Activated CD8-positive, alpha-beta memory T cell treated with anti-CD3 and anti-CD28 coated beads, Interleukin-2, amount 10 ng/mL, durations not matched to agents 7 days and 5 days (primary cell): ENCODE data around the gene DPYSL3. TPM values are rescaled to one million over a fixed set of nuclear protein-coding genes. Genes with fewer than 3 reads are reported as not detected.
A peak's percentile ranks its signal among the peaks of the same experiment; 100 is the strongest.

ENCODE experiments used
- ATAC-seq: fragments of 150-1000 bp; cut with Tn5 transposase; one replicate; pipeline ENCODE4 v1.10.0; 2021; ENCODE audit warnings: moderate library complexity
- CTCF ChIA-PET: fragments of 350-600 bp; sonication (Branson Sonifier 250); formaldehyde crosslinking; loops from one replicate; lab custom pipeline; 2021; ENCODE audit warnings: antibody characterized with exemption; lab: Charles Lee
- DNase-seq: peaks from one replicate; pipeline ENCODE4 v3.0.0-alpha.2; 2020
- H3K27ac Mint-ChIP-seq: one replicate; pipeline ENCODE4 v1.8.0; 2021; ENCODE audit warnings: mild to moderate bottlenecking, mixed read lengths
- H3K27me3 Mint-ChIP-seq: one replicate; pipeline ENCODE4 v1.8.0; 2021; ENCODE audit warnings: mixed read lengths
- H3K36me3 Mint-ChIP-seq: one replicate; pipeline ENCODE4 v1.8.0; 2021; ENCODE audit warnings: mild to moderate bottlenecking, mixed read lengths
- H3K4me1 Mint-ChIP-seq: one replicate; pipeline ENCODE4 v1.8.0; 2021; ENCODE audit warnings: mixed read lengths
- H3K4me3 Mint-ChIP-seq: one replicate; pipeline ENCODE4 v1.8.0; 2021; ENCODE audit warnings: mild to moderate bottlenecking, moderate library complexity, mixed read lengths
- H3K9me3 Mint-ChIP-seq: one replicate; pipeline ENCODE4 v1.8.0; 2022; ENCODE audit warnings: low read depth, mixed read lengths
- total RNA-seq, 2 experiments: library from RNA; stranded (reverse); gene quantifications; one replicate each; pipeline ENCODE4 v1.2.3, GENCODE V29; 2021

DPYSL3 gene
- total RNA-seq, 2 experiments from 2014 or later, result 0.30 TPM; not detected in 1

DNA sequence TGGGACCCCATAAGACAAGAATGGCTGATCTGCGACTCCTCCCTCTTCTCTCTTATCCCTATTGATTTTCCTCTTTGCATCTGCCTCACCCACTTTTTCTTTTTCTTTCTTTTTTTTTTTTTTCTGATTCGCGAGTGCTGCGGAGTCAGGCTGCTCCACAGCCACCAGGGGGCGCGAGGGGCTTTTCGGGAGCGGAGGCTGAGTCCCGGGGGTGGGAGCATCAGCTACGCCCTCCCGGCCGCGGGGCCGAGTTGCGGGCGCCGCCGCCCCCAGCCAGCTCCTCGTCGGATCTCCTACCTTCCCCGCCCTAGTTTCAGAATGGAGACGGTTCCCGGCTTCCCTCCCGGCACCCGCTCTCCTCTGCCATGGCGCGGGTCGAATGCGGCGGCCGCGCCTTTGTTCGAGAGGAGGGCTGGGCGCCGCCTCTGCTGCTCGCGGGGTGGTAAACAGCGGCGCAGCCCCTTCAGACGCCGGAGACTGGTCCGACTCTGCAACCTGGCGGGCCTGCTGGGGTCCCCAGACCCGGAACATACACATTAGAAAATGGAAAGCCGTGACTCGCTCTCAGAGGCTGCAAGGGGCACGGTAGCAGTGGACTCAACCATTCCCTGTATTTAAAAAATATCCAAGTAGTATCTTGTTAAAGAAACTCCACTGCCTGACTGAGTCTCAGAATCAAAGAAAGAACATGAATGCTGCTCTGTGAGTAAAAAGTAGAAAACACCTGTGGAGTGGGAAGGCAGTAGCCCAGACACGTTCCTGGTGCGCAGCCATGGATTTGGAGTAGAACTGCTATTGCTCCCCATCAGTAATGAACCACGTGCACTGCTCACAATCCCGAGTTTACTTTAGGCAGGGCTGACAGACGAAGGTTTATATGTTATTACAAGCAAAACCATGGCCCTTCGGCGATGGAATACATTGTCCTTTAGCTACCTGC lies 55.7 kb downstream of the DPYSL3 start:
- peak; percentile 91 for ATAC-seq

DNA sequence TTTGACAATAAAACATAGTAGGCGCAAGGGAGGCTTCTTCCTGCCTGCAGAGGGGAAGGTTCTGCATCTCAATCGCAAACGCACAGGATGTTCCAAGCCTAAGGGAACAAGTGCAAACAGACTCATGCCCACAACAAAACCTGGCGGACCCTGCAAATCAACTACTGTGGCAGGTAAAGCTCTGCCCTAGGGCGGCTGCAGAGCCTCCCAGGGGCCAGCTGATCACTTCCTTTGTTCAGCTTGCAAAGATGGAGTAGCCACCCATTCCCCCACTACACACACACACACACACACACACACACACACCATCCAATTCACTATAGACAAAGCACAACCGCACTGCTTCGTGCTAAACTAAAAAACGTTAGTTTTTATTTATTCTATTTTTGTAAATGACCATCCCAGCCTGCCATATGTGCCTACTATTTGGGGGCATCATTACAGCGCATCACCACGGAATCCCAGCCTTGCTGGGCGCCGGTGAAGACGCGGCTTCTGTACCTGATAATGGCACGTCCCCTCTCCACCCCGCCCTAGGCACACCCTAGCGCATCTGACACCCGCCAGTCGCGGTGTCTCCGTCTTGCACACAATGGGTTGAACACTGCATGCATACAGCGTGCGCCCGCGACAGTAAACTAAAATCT lies 57.6 kb downstream of the DPYSL3 start:
- no peak for DNase-seq
- Mint-ChIP-seq H3K4me3 (peak overlapping the region; percentile 26), H3K36me3 (no peaks in the 10 kb centered on the region), H3K27ac (no peak overlapping the region), H3K4me1 (peaks cover 13% of the 10 kb centered on the region), H3K27me3 (peaks cover 70% of the 10 kb centered on the region), H3K9me3 (no peaks in the 10 kb centered on the region)
- ATAC-seq, result no peak
- CTCF ChIA-PET, result no interaction called here

More for the DNA sequence above, 55.7 kb downstream of the DPYSL3 start:
- Mint-ChIP-seq H3K9me3 (no peaks in the 10 kb centered on the region), H3K27me3 (peaks cover 59% of the 10 kb centered on the region), H3K4me1 (peaks cover 13% of the 10 kb centered on the region), H3K4me3 (peak overlapping the region; percentile 71), H3K36me3 (no peaks in the 10 kb centered on the region), H3K27ac (no peak overlapping the region)
- CTCF ChIA-PET, result interaction anchor here (0.7 to 1.3 kb wide), 7 partner anchors 11 to 369 kb away, joined by 3 to 5 read pairs (median 3); no protein-coding TSS in a partner anchor
- peak; percentile 73 for DNase-seq

DNA sequence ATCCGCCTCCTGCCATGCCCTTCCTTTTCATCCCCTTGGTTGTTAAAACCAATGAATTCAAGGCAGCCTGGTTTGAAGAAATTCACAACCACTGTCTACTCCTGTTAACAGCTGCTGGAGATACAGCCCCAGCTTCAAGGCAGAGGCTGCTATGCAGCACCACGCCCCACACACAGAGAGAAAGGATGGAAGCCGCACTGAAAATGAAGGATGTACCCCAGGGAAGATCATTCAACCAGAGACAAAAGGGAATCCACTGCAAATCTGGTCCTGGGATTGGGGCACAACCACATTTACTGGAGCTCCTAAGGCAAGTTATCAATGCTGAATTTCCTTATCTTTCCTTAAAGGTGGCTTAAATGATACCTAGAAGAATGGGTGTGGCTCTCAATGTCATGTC lies 58.7 kb downstream of the DPYSL3 start:
- H3K36me3 Mint-ChIP-seq, result no peaks in the 10 kb centered on the region
- no peak overlapping the region for H3K27ac Mint-ChIP-seq
- H3K4me1 Mint-ChIP-seq, result peaks cover 13% of the 10 kb centered on the region
- no peak overlapping the region for H3K4me3 Mint-ChIP-seq
- ATAC-seq (no peak), DNase-seq (no peak)
- peaks cover 67% of the 10 kb centered on the region for H3K27me3 Mint-ChIP-seq
- CTCF ChIA-PET, result no interaction called here
- H3K9me3 Mint-ChIP-seq, result no peaks in the 10 kb centered on the region

DNA sequence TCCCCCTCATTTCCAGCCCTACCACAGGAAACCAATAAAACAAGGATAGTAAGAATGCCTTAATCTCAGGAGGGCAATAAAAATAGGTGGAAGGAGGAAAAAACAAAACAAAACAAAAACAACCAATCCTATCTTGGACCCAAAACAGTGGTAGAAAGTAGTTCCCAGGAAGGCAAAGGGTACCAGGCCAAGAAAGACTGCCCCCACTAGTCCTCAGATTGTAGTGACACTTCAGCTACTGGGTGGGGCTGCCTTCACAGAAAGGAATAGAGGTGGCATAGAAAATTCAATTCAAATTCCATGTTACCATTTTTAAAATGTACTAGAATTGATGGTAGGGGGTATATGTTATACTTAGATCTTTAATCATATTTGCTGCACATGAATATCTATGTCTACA lies 59.3 kb downstream of the DPYSL3 start:
- H3K9me3 Mint-ChIP-seq, result no peaks in the 10 kb centered on the region
- no peaks in the 10 kb centered on the region for H3K36me3 Mint-ChIP-seq
- H3K4me1 Mint-ChIP-seq, result peaks cover 13% of the 10 kb centered on the region
- H3K27me3 Mint-ChIP-seq, result peaks cover 61% of the 10 kb centered on the region
- DNase-seq (no peak), ATAC-seq (no peak)
- CTCF ChIA-PET, result no interaction called here
- H3K4me3 Mint-ChIP-seq, result no peak overlapping the region
- H3K27ac Mint-ChIP-seq, result no peak overlapping the region

DNA sequence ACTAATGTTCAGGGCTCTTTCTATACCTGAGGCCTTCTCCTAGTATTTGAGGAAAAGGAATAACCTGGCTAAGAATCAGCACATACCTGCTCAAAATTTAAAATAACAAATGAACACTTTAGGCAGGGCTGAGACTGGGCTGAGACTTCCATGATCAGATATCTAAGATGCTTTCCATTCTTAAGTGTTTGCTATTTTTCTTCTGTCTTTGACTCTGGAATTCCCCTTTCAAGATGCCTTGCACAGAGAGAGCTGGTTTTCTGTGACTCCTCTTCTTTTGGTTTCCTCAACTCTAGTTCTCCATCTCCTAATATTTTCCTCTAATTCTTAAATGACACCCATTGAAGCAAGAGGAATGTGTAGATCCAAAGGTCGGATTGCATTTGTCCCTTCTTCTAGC lies 61.1 kb downstream of the DPYSL3 start:
- Mint-ChIP-seq H3K27ac (no peak overlapping the region), H3K36me3 (no peaks in the 10 kb centered on the region)
- no peak for ATAC-seq

DNA sequence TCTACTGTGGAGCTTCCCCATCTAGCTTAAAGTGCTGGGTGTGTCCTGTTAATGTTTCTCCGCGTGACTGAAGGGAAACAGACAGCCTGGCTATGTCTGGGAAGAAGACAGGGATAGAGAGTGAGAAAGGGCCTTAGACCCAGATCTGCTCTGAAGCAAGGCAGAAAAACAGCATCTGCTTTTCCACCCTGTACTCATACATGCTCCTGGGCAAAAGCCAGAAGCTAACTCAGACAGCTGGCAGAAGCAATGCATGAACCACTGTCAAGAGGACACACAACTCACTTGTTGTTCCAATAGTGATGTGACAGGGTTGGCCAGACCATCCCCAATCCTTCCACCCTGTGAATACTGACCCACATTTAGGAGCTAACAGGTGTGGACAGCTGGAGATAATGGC lies 63.3 kb downstream of the DPYSL3 start:
- Mint-ChIP-seq H3K4me3 (no peak overlapping the region), H3K36me3 (no peaks in the 10 kb centered on the region), H3K27me3 (peaks cover 30% of the 10 kb centered on the region), H3K9me3 (no peaks in the 10 kb centered on the region), H3K4me1 (no peaks in the 10 kb centered on the region), H3K27ac (no peak overlapping the region)
- CTCF ChIA-PET, result no interaction called here
- ATAC-seq, result no peak
- no peak for DNase-seq

More for the DNA sequence above, 61.1 kb downstream of the DPYSL3 start:
- peaks cover 47% of the 10 kb centered on the region for H3K27me3 Mint-ChIP-seq
- H3K4me1 Mint-ChIP-seq, result peaks cover 6% of the 10 kb centered on the region
- DNase-seq, result no peak
- H3K9me3 Mint-ChIP-seq, result no peaks in the 10 kb centered on the region
- no peak overlapping the region for H3K4me3 Mint-ChIP-seq
- CTCF ChIA-PET, result interaction anchor here (0.8 kb wide), 1 partner anchor 724 kb away, joined by 3 read pairs; no protein-coding TSS in a partner anchor

DNA sequence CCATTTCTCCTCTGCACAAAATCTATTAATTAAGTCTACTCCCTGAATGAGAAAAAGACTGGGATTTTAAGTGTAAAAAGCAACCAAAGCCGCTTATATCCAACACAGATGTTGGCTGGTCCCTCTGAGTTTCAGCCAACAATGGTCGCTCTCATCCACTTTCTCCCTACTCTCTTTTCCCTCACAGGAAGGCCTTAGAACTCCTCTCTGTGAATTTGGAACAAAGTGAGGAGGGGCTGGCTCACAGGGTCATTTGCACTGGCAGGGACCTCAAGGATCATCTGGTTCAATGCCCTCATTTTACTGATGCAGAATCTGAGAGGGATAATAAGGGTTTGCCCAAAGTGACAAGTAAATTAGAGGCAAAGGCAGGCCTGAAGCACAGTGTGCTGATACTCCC lies 64.0 kb downstream of the DPYSL3 start:
- H3K4me3 Mint-ChIP-seq, result no peak overlapping the region
- DNase-seq, result no peak
- no peak for ATAC-seq
- CTCF ChIA-PET, result no interaction called here
- H3K4me1 Mint-ChIP-seq, result no peaks in the 10 kb centered on the region
- H3K27ac Mint-ChIP-seq, result no peak overlapping the region
- H3K27me3 Mint-ChIP-seq, result peaks cover 25% of the 10 kb centered on the region
- no peaks in the 10 kb centered on the region for H3K36me3 Mint-ChIP-seq
- no peaks in the 10 kb centered on the region for H3K9me3 Mint-ChIP-seq

DNA sequence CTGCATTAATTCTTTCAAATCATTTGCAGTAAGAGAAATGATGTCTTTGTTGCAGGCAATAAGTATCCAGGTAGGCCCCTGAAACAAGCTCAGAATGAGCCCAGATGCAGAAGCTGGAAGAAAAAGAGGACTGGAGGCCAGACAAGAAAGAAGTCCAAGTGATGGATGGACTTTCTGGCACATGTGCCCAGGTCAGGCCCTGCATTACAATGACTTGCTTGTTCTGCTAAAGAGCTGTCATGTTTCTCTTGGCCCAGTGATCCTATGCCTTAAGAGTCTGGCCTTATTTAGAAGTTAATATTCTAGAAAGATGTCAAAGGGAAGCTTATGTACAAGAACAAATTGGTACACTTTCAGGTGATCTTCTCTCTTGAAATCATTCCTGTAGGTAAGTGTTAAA lies 64.8 kb downstream of the DPYSL3 start:
- no peak for ATAC-seq
- CTCF ChIA-PET, result no interaction called here

DNA sequence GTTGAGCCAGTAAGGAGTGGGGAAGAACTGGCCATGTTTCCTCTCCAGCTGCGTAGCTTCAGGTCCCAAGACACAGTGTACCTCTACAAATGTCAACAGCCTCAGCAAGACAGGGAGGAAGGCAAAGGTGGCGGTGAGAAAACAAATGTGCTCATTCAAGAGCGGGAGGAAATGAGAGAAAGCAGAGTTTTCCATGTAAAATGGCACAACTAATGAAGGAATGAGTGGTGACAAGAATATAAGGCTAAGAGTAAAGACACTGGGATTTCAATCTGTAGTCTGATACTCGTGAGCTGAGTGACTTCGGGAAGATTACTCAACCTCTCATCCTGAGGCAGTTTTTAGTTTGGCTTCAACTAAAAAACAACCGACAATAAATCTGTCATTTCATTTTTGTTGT lies 67.6 kb downstream of the DPYSL3 start:
- peaks cover 5% of the 10 kb centered on the region for H3K27me3 Mint-ChIP-seq
- H3K36me3 Mint-ChIP-seq, result no peaks in the 10 kb centered on the region
- no peak overlapping the region for H3K27ac Mint-ChIP-seq
- H3K4me3 Mint-ChIP-seq, result no peak overlapping the region
- ATAC-seq (no peak), DNase-seq (no peak)
- H3K4me1 Mint-ChIP-seq, result no peaks in the 10 kb centered on the region
- no peaks in the 10 kb centered on the region for H3K9me3 Mint-ChIP-seq
- CTCF ChIA-PET, result interaction anchor here (1.8 kb wide), 1 partner anchor 12 kb away, joined by 5 read pairs; no protein-coding TSS in a partner anchor

More for the DNA sequence above, 64.8 kb downstream of the DPYSL3 start:
- DNase-seq, result no peak
- H3K27ac Mint-ChIP-seq, result no peak overlapping the region
- H3K9me3 Mint-ChIP-seq, result no peaks in the 10 kb centered on the region
- H3K36me3 Mint-ChIP-seq, result no peaks in the 10 kb centered on the region
- H3K27me3 Mint-ChIP-seq, result peaks cover 21% of the 10 kb centered on the region
- no peaks in the 10 kb centered on the region for H3K4me1 Mint-ChIP-seq
- H3K4me3 Mint-ChIP-seq, result no peak overlapping the region

DNA sequence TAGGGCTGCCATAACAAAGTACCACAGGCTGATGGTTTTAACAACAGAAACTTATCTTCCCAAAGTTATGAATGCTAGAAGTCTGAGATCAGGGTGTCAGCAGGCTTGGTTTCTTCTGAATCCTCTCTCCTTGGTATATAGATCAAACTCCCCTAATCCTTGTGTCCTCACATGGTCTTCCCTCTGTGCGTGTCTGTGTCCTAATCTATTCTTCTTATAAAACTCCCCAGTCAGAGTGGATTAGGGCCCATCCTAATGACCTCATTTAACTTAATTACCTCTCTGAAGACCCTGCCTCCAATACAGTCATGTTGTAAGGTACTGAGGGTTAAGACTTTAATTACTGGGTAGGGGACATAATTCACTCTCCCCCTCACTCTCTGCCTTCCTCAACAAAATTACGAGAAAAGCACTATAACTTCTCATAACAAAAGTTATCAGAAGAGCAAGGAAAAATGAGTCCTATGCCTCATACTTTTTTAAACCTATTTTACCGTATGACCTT lies 68.6 kb downstream of the DPYSL3 start:
- Mint-ChIP-seq H3K27me3 (peaks cover 4% of the 10 kb centered on the region), H3K4me1 (no peaks in the 10 kb centered on the region)

DNA sequence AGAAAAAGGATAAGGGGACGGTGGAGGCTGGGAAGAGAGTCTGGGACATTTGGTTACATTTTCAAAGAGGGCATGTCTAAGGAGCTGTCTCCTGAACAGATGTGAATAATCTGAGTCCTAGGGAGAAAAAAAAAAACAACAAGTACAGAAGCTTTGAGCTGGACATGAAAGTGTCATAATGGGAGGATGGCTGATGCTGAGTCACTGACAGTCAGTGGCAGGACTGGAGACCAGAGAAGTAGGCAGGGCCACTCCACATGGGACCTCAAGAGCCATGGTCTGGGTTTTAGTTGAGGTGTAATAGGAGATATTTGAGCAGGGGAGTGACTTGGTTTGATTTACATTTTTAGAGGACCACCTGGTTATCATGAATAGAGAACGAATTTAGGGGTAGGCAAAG lies 70.6 kb downstream of the DPYSL3 start:
- H3K4me3 Mint-ChIP-seq, result no peak overlapping the region
- CTCF ChIA-PET, result no interaction called here
- no peak for DNase-seq
- no peaks in the 10 kb centered on the region for H3K9me3 Mint-ChIP-seq
- no peaks in the 10 kb centered on the region for H3K36me3 Mint-ChIP-seq
- H3K4me1 Mint-ChIP-seq, result no peaks in the 10 kb centered on the region
- H3K27me3 Mint-ChIP-seq, result no peaks in the 10 kb centered on the region
- H3K27ac Mint-ChIP-seq, result no peak overlapping the region
- ATAC-seq, result no peak

More for the DNA sequence above, 68.6 kb downstream of the DPYSL3 start:
- Mint-ChIP-seq H3K4me3 (no peak overlapping the region), H3K36me3 (no peaks in the 10 kb centered on the region), H3K27ac (no peak overlapping the region), H3K9me3 (no peaks in the 10 kb centered on the region)
- DNase-seq (no peak), ATAC-seq (no peak)
- CTCF ChIA-PET, result no interaction called here

DNA sequence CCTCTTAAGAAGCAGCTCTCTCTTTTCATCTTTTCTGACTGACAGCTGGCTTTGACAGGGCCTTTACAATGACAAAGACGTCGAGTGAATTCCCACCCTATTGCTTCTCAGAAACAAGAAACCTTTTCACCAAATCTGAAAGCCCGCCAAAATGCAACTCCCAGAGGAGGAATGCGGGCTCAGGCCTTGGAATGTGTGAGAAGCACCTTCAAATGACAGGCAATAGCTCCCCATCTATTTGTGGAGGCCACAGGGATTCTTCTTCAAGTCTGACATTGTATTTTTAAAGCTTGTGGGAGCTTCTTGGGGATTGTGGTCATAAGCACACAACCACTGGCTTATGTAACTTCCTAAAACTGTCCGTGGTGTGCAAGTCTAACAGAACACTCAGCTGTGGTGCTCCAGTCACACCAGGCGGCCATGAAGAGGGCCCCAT lies 72.7 kb downstream of the DPYSL3 start:
- no peak overlapping the region for H3K27ac Mint-ChIP-seq
- H3K36me3 Mint-ChIP-seq, result no peaks in the 10 kb centered on the region
- no peak for ATAC-seq
- no peaks in the 10 kb centered on the region for H3K9me3 Mint-ChIP-seq
- DNase-seq, result no peak
- no peak overlapping the region for H3K4me3 Mint-ChIP-seq
- no peaks in the 10 kb centered on the region for H3K4me1 Mint-ChIP-seq
- CTCF ChIA-PET, result no interaction called here
- no peaks in the 10 kb centered on the region for H3K27me3 Mint-ChIP-seq

DNA sequence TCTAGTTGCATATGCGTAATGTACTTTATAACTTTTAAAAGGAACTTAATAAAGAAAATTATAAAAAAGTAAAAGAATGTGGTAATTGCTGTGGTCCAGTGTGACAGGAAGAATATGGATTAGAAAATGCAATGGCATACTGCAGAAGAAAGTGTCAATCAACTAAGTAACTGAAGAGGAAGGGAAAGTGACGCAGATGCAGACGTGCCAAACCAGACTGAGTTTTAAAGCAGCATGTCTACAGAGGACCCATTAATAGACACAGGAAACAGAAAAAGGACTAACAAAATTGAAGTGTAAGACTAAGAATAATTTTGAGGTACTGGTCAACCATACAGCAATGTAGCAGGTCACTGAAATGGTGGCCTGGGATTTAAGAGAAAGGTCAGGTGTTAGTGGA lies 73.3 kb downstream of the DPYSL3 start:
- Mint-ChIP-seq H3K4me3 (no peak overlapping the region), H3K27ac (no peak overlapping the region), H3K4me1 (no peaks in the 10 kb centered on the region), H3K9me3 (no peaks in the 10 kb centered on the region), H3K36me3 (no peaks in the 10 kb centered on the region), H3K27me3 (no peaks in the 10 kb centered on the region)
- DNase-seq (no peak), ATAC-seq (no peak)
- CTCF ChIA-PET, result no interaction called here
